NT2/D1 (cell line): ENCODE results near the gene BICDL2.

Experiments used
- DNase-seq: peaks from one replicate; pipeline ENCODE4 v3.0.0-alpha.2; 2011; ENCODE audit warnings: low read depth, low spot score
- H3K27me3 ChIP-seq: 2 replicates; pipeline ENCODE4 v1.6.0; 2011; ENCODE audit warnings: mild to moderate bottlenecking; ENCODE audit not compliant: insufficient read length, insufficient read depth
- H3K36me3 ChIP-seq: 2 replicates; pipeline ENCODE4 v1.6.1; 2011; ENCODE audit warnings: mild to moderate bottlenecking, low read length, mixed read lengths; ENCODE audit not compliant: insufficient read depth, insufficient read length
- H3K4me1 ChIP-seq: 2 replicates; pipeline ENCODE4 v1.5.1; 2011; ENCODE audit not compliant: insufficient read depth, insufficient read length
- H3K4me3 ChIP-seq: 2 replicates; pipeline ENCODE4 v1.5.1; 2011; ENCODE audit warnings: low read depth; ENCODE audit not compliant: insufficient read length
- H3K9ac ChIP-seq: 2 replicates; pipeline ENCODE4 v1.6.0; 2011; ENCODE audit warnings: low read depth; ENCODE audit not compliant: insufficient read length
- H3K9me3 ChIP-seq: 2 replicates; pipeline ENCODE4 v1.5.1; 2011; ENCODE audit warnings: mild to moderate bottlenecking, low read length; ENCODE audit not compliant: insufficient read depth
- SUZ12 ChIP-seq: IDR thresholded peaks from 2 replicates; pipeline ENCODE4 v1.6.1; 2011; ENCODE audit not compliant: insufficient read length, insufficient read depth; ENCODE audit errors: extremely low read depth
- YY1 ChIP-seq: IDR thresholded peaks from 2 replicates; pipeline ENCODE4 v1.6.1; 2011; ENCODE audit not compliant: insufficient read length, insufficient read depth
- ZNF274 ChIP-seq: IDR thresholded peaks from 2 replicates; pipeline ENCODE4 v1.6.1; 2011; ENCODE audit warnings: mild to moderate bottlenecking, low read depth, low read length

Gene BICDL2

GRCh38 chr16:3051494-3051893 lies 14.8 kb upstream of the BICDL2 start:
- Histone ChIP-seq H3K4me1 (peaks cover 20% of the 10 kb centered on the region), H3K4me3 (no peak overlapping the region), H3K9ac (no peak overlapping the region), H3K36me3 (peaks cover 22% of the 10 kb centered on the region), H3K9me3 (no peaks in the 10 kb centered on the region), H3K27me3 (peaks cover 34% of the 10 kb centered on the region)
- TF ChIP-seq YY1 (no peak), SUZ12 (no peak), ZNF274 (no peak)
- no peak for DNase-seq

- DNase-seq: no peak
- Histone ChIP-seq H3K36me3 (peaks cover 21% of the 10 kb centered on the region), H3K9me3 (no peaks in the 10 kb centered on the region), H3K9ac (no peak overlapping the region), H3K27me3 (peaks cover 38% of the 10 kb centered on the region), H3K4me3 (no peak overlapping the region), H3K4me1 (peaks cover 20% of the 10 kb centered on the region)
- TF ChIP-seq ZNF274 (no peak), YY1 (no peak), SUZ12 (no peak)
These were observed 14.3 kb upstream of the BICDL2 start for GRCh38 chr16:3051009-3051408.

- H3K36me3 ChIP-seq: peaks cover 19% of the 10 kb centered on the region
- no peak for DNase-seq
- peaks cover 43% of the 10 kb centered on the region for H3K27me3 ChIP-seq
- H3K4me3 ChIP-seq: no peak overlapping the region
- peaks cover 17% of the 10 kb centered on the region for H3K4me1 ChIP-seq
- no peak for TF ChIP-seq ZNF274
- TF ChIP-seq SUZ12: no peak
- no peak for TF ChIP-seq YY1
- H3K9me3 ChIP-seq: no peaks in the 10 kb centered on the region
- no peak overlapping the region for H3K9ac ChIP-seq
These were observed 13.7 kb upstream of the BICDL2 start for GRCh38 chr16:3050487-3050886.

- DNase-seq: no peak
- TF ChIP-seq ZNF274: no peak
- no peak for TF ChIP-seq YY1
- no peak for TF ChIP-seq SUZ12
- Histone ChIP-seq H3K9me3 (no peaks in the 10 kb centered on the region), H3K27me3 (peaks cover 43% of the 10 kb centered on the region), H3K4me1 (peaks cover 15% of the 10 kb centered on the region), H3K36me3 (peaks cover 14% of the 10 kb centered on the region), H3K9ac (no peak overlapping the region), H3K4me3 (no peak overlapping the region)
These were observed 13.3 kb upstream of the BICDL2 start for GRCh38 chr16:3049921-3050481.

GRCh38 chr16:3047387-3047720 lies 10.6 kb upstream of the BICDL2 start:
- no peak for DNase-seq
- TF ChIP-seq YY1: no peak
- no peak for TF ChIP-seq SUZ12
- no peak for TF ChIP-seq ZNF274
- Histone ChIP-seq H3K36me3 (no peaks in the 10 kb centered on the region), H3K4me3 (no peak overlapping the region), H3K9ac (peak overlapping the region; percentile 82), H3K9me3 (no peaks in the 10 kb centered on the region), H3K4me1 (peaks cover 10% of the 10 kb centered on the region), H3K27me3 (peaks cover 66% of the 10 kb centered on the region)

- Histone ChIP-seq H3K9ac (peak overlapping the region; percentile 82), H3K27me3 (peaks cover 66% of the 10 kb centered on the region)
- TF ChIP-seq ZNF274 (no peak), SUZ12 (no peak), YY1 (no peak)
These were observed 10.1 kb upstream of the BICDL2 start for GRCh38 chr16:3046641-3047386.

GRCh38 chr16:3045758-3046640 lies 9.3 kb upstream of the BICDL2 start, which contains the start of gene MMP25:
Gene MMP25, plus strand, starts transcription at chr16:3046561. Its CDS starts 357 bp downstream, at chr16:3046918.
- TF ChIP-seq SUZ12 (no peak), ZNF274 (no peak), YY1 (no peak)

More at GRCh38 chr16:3046641-3047386, 10.1 kb upstream of the BICDL2 start:
- Histone ChIP-seq H3K9me3 (no peaks in the 10 kb centered on the region), H3K36me3 (no peaks in the 10 kb centered on the region), H3K4me1 (peaks cover 10% of the 10 kb centered on the region), H3K4me3 (peak overlapping the region; percentile 56)
- no peak for DNase-seq

More at GRCh38 chr16:3045758-3046640, 9.3 kb upstream of the BICDL2 start, which contains the start of gene MMP25:
- H3K4me3 ChIP-seq: peak within 1 kb of the TSS; percentile 56
- no peaks in the 10 kb centered on the region for H3K36me3 ChIP-seq
- no peaks in the 10 kb centered on the region for H3K9me3 ChIP-seq
- DNase-seq: no peak
- H3K27me3 ChIP-seq: peaks cover 66% of the 10 kb centered on the region
- H3K9ac ChIP-seq: peak within 1 kb of the TSS; percentile 83
- peaks cover 10% of the 10 kb centered on the region for H3K4me1 ChIP-seq
